ENCODE results near the gene GFOD2.

- no peak for TF ChIP-seq CTCF (IDR thresholded peaks at IDR 0.05; ENCODE audit: insufficient read depth, low read depth, low read length)
- TF ChIP-seq EZH2 (IDR thresholded peaks at IDR 0.05; ENCODE audit: insufficient read depth, low read length): no peak
These were observed 14.8 kb upstream of the GFOD2 start for GRCh38 chr16:67733734-67734470.

Data from astrocyte (in vitro differentiated cells and primary cell).